Myometrial cell (primary cell): ENCODE measurements around the gene NR1D2. TPM values are rescaled to one million over a fixed set of nuclear protein-coding genes. Genes with fewer than 3 reads are reported as not detected.

ENCODE experiments used
- total RNA-seq: library from RNA; depleted of rRNA; stranded (reverse); fragments of >200 nt; gene quantifications from 2 replicates; pipeline ENCODE4 v1.2.3, GENCODE V29; 2015

NR1D2 gene
- 7.5 and 9.6 TPM in 2 replicates for total RNA-seq

GRCh38 chr3:23944861-23945662 is at the start of gene NR1D2:
NR1D2 (plus strand) TSS chr3:23945286; CDS start chr3:23945579, 293 bp downstream.

GRCh38 chr3:23916886-23917678 is 28.0 kb upstream of the NR1D2 start, which contains the start of the genes NKIRAS1 and RPL15:
NKIRAS1 (minus strand) TSS chr3:23916990; CDS start chr3:23910904, 6,086 bp downstream.
RPL15 (plus strand) TSS chr3:23917132; CDS start chr3:23917860, 728 bp downstream.

Other genes with a start within 250 kb of the NR1D2 start
- gene UBE2E1, start 139.3 kb upstream of the NR1D2 start, total RNA-seq, result 55.3 and 69.5 TPM in 2 replicates
- 4.9 and 7.4 TPM in 2 replicates for gene NKIRAS1, start 28.3 kb upstream of the NR1D2 start, total RNA-seq
- gene RPL15, start 28.2 kb upstream of the NR1D2 start, total RNA-seq, result 3,391 and 3,570 TPM in 2 replicates